Stimulated activated naive CD8-positive, alpha-beta T cell treated with anti-CD3 and anti-CD28 coated beads, Interleukin-15, Interleukin-2, amounts not matched to agents 100 U/mL and 50 U/mL, for 24 hours (primary cell): ENCODE results near the gene JMJD4.

Experiments
- ATAC-seq: fragments of 150-1000 bp; cut with Tn5 transposase; one replicate; pipeline ENCODE4 v1.10.0; 2021
- DNase-seq: peaks from one replicate; pipeline ENCODE4 v3.0.0; 2021

JMJD4 gene

DNA sequence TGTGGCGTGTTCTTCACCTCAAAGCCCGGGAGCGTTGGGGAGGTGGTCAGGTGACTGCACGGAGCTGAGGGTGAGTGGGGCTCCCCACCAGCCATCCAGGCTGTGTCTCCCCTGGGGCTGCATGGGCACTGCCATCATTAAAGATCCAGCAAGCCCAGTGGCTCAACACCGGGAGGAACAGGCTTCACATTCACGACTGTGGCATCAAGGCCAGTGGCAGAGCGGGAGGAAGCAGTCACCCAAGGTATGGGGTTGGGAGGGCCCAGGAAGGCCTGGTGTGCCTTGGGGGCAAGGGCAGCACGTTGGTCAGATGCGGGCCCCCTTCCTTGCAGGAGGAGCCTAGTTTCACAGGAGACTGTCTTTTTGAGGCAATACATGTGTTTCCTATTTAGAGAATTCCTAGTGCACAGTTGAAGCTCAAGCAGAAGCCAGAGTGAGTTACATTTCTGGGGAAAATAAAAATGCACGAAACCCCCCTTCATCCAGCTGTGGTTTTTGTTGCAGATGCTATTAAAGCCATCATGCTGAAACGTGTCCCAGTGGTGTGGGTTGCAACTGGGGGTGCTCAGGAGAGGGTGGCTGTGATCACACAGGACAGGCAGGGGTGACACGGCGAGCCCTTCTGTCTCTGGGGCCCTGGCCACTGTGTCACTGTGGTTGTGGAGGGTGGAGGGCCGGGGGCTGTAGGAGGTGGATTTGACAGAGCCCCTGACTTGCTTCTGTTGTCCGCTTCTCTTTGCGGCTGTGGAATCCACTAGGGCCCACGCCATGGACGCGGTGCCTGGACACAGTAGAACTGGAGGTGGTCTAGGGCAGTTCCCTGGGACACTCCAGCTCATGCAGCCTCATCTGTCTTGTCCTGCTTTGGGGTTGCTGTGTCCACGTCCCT lies 34.2 kb upstream of the JMJD4 start:
- ATAC-seq: no peak
- no peak for DNase-seq

DNA sequence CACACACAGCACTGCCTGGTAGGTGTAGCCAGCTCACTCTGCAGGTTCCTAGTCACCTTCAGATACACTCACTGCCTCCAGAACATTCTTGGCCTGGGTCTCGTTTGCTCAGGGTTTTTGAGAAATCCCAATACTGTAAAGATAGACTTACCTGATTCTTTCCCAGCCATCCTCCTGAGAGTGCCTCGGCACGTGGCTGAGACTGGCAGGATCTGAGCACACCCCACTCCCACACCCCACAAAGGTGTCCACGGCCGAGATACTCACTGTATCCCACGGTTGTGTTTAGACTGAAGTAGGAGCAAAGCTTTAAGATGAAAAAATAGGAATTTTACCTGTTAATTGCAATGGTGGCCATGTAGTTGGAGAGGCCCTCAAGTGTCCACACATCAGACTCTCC lies 33.5 kb upstream of the JMJD4 start:
- no peak for DNase-seq
- no peak for ATAC-seq

DNA sequence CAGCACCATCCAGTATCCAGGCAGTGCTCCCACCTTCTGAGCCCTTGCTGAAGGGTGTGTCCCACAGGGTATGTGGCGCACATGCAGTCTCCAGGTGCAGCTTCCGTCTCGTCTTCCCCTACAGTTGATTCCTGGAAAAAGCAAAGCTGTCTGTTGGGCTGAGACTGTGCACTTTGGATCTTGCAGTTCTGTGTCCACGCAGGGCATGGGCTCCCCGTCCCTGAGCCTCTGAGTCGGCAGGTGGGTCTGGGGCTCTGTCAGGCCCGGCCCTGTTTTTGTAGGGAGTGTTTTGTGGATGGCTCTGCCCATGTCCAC lies 33.0 kb upstream of the JMJD4 start:
- ATAC-seq (no peak), DNase-seq (no peak)

DNA sequence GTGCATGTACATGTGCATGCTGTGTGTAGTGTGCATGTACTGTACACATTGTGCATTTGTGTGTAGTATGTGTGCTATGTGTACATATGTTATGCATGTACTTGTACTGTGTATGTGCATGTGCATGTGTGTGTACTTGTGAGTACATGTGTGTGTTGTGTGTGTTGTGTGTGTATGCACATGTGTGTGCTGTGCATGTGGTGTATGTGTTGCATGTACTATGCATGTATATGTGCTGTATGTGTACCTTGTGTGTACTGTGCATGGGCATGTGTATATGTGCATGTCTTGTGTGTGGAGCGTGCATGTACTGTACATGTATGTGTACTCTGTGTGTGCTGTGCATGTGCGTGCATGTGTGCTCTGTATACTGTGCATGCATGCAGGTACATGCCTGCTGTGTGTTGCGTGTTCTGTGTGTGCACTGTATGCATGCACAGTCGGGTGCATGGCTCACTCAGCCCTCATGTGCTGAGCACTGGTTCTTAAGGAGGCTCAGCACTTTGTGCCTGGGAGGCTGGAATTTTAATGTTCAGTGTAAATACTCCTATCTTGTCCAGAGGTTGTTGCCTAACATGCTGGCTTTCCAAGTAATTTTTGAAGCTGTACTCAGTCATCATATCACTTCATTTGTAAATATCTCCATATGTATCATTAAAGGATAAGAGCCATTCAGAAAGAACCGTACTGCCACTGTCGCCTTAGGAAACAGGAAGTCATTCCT lies 32.5 kb upstream of the JMJD4 start:
- DNase-seq (no peak), ATAC-seq (no peak)

DNA sequence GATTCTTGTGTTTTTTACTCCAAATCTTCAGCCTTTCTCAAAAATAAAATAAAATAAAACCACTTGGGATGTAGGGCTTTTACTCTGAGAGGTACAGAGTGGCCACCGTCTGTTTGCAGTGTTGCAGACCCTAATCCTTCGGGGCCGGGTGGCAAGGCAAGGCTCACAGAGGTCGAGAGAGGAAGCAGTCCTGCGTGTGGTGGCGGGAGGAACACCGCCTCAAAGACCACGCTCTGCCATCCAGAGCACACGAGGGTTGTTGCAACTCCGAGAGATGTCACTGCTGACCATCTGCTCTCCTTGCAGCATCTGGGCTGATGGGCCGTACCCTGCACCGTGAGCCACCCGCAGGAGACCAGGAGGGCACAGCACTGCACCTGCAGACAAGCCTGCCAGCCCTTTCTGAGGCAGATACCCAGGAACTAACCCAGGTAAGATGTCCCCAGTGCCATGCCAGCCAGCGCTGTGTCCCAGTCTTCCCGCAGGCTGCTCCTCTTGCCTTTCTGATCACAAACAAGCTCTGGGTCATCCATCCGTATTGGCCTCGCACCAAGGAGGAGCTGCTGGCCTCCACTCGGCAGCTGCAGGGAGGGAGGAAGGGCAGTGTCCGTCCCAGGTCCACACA lies 31.7 kb upstream of the JMJD4 start:
- no peak for ATAC-seq
- DNase-seq: no peak

DNA sequence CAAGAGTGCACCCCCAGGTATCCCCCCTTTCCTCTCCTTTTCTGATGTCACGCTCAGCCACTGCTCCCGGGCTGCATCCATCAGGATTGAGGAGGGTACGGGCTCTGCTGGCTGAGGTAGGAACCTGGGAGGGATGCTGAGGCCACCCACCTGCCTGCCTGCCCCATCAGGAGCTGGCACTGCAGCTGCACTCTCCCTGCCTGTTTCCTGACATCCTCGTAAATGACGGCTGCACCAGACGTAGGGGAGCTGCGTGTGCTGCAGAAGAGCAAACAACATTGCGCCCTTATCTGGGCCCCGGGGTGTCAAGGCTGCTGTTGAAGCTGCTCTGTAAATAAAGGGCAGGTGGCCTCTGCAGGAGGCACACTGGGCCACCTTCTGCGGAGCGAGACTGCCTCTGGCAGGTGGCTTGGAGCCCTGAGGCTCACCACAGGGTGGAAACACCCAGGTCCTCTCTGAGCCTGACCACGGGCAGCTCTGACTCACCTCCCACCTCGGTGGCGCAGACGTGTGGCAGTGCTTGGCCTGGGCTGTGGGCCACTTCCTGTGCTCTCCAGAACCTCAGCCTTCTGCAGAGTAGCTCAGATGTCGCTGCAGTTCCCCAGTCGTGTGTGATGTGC lies 31.0 kb upstream of the JMJD4 start:
- DNase-seq: peak; percentile 74
- ATAC-seq: peak; percentile 80

DNA sequence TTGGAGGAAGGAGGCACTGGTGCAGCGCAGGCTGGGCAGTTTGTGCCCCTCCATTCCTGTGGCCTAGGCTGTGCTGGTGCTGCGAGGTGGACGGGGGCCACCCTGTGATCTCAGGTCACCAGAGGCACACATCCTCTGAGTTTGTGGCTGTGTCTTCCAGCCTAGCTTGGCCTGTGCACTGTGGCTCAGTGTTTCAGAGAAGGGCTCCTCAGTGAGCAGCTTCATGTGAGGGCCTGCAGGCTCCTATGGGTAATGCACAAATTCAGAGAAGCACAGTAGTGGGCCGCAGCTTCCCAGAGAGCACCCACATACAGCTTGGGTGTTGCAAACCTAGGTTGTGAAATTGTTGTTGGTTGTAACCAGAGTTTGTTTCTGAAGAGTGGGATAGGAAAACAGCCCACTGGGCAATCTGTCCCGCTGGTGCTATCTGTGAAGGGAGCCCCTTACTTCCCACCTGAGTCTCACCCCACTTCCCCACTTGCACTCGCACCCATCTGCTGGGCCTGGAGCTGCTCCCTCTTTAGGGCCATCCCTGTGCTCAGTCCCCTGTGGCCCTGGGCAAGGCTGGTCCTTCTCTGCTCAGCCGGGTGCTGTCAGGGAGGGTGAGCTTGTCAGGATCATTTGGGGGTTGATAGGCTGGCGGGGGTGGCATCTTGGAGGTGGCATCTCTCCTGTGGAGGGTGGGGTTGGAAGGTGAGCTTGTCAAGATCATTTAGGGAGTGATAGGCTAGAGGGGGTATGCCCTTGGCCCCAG lies 30.3 kb upstream of the JMJD4 start:
- ATAC-seq (no peak), DNase-seq (no peak)

DNA sequence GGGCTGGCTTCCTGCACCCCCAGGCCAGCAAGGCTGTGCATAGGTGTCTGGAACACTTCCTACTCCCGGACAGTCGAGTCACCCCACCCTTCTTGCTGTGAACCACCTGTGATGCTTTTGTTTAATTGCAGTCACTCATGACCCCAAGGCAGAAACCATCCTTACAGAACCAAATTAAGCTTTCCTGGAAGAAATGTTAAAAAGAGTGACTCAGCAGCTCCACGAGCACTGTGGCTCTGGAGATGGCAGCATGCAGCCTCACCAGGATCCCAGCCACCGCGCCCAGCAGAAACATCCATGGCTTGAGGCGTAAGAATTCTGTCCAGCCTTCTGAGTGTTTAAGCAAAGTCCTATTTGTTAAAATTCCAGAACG lies 28.9 kb upstream of the JMJD4 start:
- ATAC-seq (no peak), DNase-seq (no peak)

DNA sequence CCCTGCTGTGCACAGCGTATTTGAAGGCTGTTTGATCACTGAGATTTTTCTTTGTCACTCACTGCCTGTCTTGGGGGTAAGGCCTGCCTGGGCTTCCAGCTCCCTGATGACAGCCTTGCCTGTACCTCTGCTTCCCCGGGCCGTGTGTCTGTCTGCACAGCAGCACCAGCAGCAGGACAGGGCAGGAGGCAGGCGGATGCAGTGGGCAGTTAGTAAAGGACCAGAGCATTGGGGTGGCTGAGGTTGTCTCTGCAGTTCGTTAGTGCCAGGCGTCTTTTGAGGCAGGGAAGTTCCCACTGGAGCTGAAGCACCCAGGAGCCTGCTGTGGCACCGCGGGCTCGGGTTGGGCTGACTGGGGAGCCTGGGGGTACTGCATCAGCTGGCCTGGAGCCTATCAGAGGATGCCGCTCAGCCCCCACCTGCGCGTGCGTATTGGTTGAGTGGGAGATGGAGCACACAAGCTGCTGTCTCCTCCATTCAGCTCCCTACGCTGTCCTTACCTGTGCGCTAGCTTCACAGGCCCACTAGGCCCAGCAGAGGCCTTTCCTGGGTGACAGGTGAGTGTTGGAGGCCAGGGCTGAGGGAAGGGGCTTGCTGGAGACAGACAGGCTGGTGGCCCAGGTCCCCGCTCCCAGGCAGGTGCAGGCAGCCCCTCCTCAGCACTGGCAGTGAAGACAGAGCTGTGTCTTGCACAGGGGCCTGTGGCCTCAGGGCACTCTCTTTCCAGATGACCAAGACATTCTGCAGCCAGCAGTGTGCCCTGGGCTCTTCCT lies 28.3 kb upstream of the JMJD4 start:
- ATAC-seq (no peak), DNase-seq (no peak)

DNA sequence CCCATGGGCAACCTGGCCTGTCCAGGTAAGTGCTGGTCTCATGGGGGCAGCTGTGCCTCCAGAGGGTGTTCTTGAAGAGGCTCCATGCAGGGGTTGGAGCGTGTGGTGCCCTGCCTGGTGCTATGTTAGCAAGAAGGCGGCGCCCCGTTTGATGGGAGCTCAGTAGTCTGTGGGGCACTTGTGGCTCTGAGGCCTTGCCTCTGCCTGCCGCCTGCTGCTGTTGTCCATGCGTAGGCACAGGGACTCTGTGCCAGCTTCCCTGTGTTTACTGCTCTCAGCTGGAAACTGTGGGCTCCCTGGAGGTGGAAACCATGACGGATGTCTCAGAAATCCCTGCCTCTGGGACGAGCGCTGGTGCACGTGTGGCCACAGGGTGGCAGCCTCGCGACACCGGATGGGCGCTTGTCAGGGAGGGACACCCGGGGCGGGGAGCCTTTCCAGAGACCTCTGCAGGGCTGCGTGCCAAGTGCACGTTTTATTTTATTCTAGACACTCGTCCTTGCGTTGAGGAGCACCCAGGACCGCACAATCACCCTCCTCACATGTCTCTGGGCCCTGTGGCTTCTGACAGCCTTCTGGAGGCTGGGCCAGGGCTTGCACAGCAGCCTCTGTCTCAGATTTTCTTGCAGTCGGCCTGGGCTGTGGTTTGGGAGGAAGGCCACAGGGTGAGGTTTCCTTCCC lies 27.3 kb upstream of the JMJD4 start:
- DNase-seq: peak; percentile 85
- ATAC-seq: peak; percentile 80

DNA sequence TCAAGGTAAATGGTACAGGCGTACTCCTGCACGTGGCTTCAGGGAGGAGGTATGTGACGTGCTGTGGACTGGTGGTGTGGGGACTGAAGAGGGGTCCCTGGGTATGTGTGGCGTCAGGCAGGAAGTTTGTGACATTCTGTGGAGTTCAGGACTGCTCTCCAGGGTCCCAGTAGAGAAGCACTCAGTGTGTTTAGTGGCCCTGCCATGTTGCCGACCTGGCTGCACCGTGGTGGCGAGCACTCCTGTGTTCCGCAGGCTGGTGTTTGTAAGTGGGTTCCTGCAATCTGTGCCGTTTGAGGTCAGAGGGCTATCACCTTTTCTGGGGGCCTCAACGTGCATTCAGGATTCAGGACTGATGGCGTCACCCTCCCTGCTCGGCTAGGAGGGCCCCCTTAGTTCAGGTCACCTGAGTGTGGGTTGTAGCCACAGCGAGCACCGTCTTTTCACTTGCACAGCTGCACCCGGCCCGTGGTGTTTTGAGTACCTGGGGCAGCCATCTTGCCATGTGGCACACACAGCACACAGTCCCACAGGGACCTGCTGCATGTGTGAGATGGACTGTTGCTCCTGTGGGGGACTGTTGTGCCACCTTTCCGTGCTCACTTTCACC lies 26.6 kb upstream of the JMJD4 start:
- DNase-seq (no peak), ATAC-seq (no peak)

DNA sequence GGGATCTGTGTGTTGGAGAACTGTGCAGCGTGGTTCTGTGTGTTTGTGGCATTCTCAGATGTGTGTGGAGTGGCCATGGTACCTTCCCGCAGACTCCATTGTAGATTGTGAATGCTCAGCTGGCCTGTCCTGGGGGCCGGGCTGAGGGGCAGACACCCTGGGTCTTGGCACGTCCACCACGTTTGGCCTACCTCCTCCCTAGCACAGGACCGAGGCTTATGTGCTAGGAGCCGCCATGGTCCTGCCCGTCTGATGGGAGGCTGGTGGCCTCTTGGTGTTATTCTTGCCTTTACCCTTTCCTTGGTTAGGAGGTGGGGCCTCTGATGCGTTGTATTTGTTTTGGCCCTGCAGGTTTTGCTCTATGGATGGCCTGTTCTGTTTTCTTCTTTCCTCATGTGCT lies 25.3 kb upstream of the JMJD4 start:
- DNase-seq (no peak), ATAC-seq (no peak)

DNA sequence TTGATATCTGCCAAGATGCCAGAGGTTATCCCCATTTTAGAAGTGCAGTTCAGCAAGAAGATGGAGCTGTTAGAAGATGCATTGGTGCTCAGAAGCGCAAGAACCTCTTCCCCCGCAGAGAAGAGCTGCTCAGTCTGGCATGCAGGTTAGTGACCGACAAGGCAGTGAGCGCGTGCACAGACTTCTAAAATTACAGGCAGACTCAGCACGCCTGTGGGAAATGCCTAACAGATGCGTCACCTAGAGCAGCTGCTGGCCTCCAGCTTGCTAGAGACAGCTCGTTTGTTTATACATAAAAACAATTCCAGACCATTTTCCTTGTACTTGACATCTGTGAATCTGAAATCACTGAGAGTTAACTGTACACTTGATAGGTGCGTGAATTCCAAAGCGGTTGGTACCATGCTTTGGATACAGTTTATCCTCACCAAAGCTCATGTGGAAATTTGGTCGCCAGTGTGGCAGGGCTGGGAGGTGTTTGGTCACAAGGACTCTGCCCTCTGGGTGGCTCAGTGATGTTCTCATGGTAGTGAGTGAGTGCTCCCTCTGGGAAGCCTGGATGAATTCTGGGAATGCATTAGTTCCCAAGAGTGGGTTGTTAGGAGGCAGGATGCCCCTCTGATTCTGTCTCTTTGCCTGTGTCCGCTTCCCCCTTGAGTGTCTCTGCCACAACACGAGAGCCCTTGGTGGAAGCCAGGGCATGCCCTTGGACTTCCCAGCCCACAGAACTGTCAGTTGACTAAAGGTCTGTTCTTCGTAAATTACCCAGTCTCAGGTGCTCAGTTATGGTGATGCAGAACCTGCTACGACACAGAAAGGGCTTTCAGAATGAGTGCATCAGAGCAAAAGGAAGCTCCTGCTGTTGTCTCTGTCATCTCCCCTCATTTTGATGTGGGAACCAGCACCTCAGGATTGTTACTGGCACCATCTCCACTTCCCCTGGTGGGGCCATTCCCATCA lies 24.5 kb upstream of the JMJD4 start:
- no peak for ATAC-seq
- no peak for DNase-seq

DNA sequence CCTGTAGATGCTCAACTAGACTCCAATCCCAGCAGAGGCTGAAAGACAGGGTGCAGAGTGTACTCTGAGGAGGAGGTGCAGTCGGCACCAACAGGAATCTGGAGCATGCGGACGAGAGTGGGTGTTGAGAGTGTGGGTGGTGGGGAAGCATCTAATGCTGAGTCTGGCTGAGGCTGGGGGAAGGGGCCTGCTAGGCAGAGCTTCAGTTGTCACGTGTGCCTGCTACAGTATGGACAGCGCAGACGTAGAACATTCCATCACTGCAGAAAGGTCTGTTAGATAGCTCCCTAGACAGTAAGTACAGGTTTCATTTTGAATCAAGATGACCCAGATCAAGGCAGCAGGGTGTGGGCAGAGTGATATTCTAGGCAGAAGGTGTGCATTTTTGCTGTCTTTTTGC lies 23.3 kb upstream of the JMJD4 start:
- ATAC-seq (no peak), DNase-seq (no peak)

DNA sequence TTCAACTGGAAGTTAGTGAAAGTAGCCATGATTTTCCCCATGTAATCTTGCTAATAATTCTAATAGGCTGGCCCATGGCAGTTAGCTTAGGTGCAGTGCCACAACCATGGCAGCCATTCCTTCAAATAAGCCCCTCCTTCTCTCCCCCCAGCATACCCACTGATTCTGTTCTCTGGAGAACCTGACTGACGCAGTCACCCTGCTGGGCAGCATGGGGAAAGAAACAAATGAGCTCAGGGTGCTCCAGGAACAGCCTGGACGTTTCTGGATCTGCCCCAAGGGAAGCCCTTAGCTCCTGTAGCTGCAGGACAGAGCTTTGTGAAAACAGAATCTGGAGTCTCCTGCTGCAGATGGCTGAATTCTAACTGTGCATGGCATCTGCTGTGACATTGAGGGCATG lies 22.7 kb upstream of the JMJD4 start:
- no peak for ATAC-seq
- DNase-seq: no peak

DNA sequence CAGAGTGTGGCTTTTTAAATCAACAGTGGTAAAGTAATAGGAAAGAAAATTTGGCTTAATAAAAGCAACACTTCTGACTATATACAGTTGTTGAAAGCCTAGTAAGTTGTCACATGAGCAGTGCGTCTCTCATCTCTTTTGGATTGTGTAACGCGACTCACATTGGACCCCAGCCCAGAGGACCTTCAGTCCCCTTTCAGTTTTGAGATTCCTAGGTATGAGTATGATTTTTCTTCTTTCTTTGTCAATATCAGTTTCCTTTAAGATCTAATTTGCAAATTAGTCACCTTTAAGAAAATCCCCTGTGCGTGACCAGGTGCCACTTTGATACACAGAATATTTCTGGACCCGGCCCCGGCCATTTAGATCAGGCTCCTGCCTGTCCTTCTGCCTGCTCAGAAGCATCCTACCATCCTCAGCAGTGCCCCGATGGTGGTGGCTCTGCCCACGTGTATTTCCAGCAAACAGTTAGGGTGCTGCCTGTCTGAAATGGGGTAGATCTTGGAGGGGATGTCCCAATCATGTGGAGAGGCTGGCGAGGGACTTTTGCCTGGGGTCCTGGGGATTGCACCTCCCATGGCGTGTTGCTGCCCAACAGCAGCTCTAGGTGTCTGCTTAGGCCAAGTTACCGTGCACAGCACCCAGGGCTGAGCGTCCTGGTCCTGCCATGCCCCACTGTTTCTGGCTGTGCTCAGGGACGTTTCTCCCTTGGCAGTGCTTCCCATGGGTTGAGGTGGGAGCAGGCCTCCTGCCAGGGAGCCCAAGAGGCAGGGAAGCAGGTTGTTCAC lies 21.3 kb upstream of the JMJD4 start:
- ATAC-seq (peak; percentile 47), DNase-seq (no peak)

DNA sequence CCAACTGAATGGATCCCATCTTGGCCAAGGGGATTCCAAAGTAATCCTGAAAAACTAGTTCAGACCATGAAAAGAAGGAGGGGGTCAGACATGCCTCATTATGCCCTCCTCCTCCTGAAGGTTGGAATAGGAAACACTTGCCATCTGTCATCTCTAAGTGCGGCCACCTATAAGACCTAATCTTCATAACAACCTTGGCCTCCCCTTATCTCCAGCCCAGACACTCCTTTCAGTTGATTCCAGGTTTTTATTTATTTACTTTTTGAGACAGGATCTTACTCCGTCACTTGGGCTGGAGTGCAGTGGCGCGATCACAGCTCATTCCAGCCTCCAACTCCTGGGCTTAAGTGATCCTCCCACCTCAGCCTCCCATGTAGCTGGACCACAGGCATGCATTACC lies 19.9 kb upstream of the JMJD4 start:
- no peak for ATAC-seq
- DNase-seq: no peak

DNA sequence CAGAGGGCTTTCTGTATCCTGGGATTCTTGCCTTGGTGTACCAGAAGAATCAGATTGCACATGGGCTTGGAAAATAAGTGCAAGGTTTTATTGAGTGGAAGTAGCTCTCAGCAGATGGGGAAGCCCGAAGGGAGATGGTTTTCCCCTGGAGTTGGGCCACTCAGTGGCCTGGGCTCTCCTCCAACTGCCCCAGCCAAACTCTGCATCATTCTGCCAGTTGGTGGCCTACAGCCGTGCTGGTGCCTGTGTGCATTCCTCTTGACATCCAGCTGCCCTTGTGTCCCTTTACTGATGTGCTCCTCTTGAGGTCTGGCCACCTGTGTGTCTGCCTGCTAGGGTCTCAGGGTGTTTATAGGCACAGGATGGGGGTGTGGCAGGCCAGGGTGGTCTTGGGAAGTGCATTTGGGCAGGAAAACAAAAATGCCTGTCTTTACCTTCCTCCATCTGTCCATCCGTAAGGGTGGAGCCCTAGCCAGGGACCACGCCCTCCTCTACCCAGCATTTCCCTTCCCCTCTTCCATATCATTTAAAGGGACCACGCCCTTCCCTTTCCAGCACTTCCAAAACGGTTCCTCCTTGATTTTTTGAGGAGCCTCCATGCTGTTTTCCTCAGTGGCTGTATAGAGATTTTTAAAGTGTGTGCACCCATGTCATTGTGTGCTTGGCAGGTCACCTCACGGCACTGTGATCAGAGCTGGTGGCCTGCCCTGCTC lies 19.1 kb upstream of the JMJD4 start:
- ATAC-seq (no peak), DNase-seq (no peak)
